Testis (tissue), 2 donors: ENCODE results near the gene PDIA6.

Experiments
- CTCF ChIP-seq, 3 experiments: fragments of 450-650 bp in 2 of 3; fragments of 200-600 bp in 1 of 3; sonication (generic) in 1 of 3; IDR thresholded peaks; one replicate each; pipeline ENCODE4 v1.5.1; 2016 to 2019; ENCODE audit warnings: antibody characterized with exemption in 3 of 3, mild to moderate bottlenecking in 2 of 3, moderate library complexity in 1 of 3
- POLR2A ChIP-seq: fragments of 450-650 bp; IDR thresholded peaks from one replicate; pipeline ENCODE4 v1.6.1; 2017; ENCODE audit warnings: antibody characterized with exemption, mild to moderate bottlenecking, moderate library complexity

GRCh38 chr2:10841547-10842219 is 29.1 kb upstream of the PDIA6 start:
- no peak for TF ChIP-seq CTCF (IDR thresholded peaks at IDR 0.05)
- TF ChIP-seq POLR2A, result no peak
